NCI-H1694 (cell line): Measurements from ENCODE around the gene INA.

Source experiments
- DNase-seq: peaks from one replicate; lab custom pipeline; 2025; lab: John Stamatoyannopoulos, UW

INA gene

GRCh38 chr10:103276251-103276895 is 565 bp upstream of the INA start:
- DNase-seq, result no peak

GRCh38 chr10:103277713-103278536 is 987 bp downstream of the INA start:
- no peak for DNase-seq

GRCh38 chr10:103278537-103278823 is 1.5 kb downstream of the INA start:
- no peak for DNase-seq

GRCh38 chr10:103278862-103279298 is 1.9 kb downstream of the INA start:
- no peak for DNase-seq

GRCh38 chr10:103280031-103280430 is 3.1 kb downstream of the INA start:
- no peak for DNase-seq

GRCh38 chr10:103280506-103280905 is 3.6 kb downstream of the INA start:
- no peak for DNase-seq

- DNase-seq, result peak; percentile 75
These were observed 4.8 kb downstream of the INA start for GRCh38 chr10:103281753-103282152.

- no peak for DNase-seq
These were observed 6.0 kb downstream of the INA start for GRCh38 chr10:103282961-103283360.

GRCh38 chr10:103284170-103284569 is 7.2 kb downstream of the INA start:
- DNase-seq, result no peak

GRCh38 chr10:103287992-103288391 is 11.1 kb downstream of the INA start:
- DNase-seq, result no peak

- no peak for DNase-seq
These were observed 14.7 kb downstream of the INA start for GRCh38 chr10:103291588-103291987.

- no peak for DNase-seq
These were observed 18.6 kb downstream of the INA start for GRCh38 chr10:103295374-103296015.

GRCh38 chr10:103307594-103307993 is 30.7 kb downstream of the INA start:
- DNase-seq, result no peak

- DNase-seq, result no peak
These were observed 33.3 kb downstream of the INA start for GRCh38 chr10:103310197-103310596.

GRCh38 chr10:103316087-103316486 is 39.1 kb downstream of the INA start:
- no peak for DNase-seq

GRCh38 chr10:103327906-103328305 is 51.0 kb downstream of the INA start:
- no peak for DNase-seq

- DNase-seq, result peak; percentile 33
These were observed 57.1 kb downstream of the INA start for GRCh38 chr10:103333934-103334520.

- no peak for DNase-seq
These were observed 57.6 kb downstream of the INA start for GRCh38 chr10:103334567-103334966.

GRCh38 chr10:103336370-103336769 is 59.4 kb downstream of the INA start:
- no peak for DNase-seq
